Measurements from ENCODE around the gene CD300H.

GRCh38 chr17:74563358-74563757, 4.0 kb downstream of the CD300H start:
- TF ChIP-seq TAF1 (IDR thresholded peaks at IDR 0.05; ENCODE audit: low read depth) (no peak), REST (IDR thresholded peaks at IDR 0.05; ENCODE audit: low read depth) (no peak), EP300 (IDR thresholded peaks at IDR 0.05; ENCODE audit: borderline replicate concordance) (no peak), MAX (IDR thresholded peaks at IDR 0.05) (no peak), CEBPB (IDR thresholded peaks at IDR 0.05) (no peak), USF1 (IDR thresholded peaks at IDR 0.05) (no peak), YY1 (IDR thresholded peaks at IDR 0.05; ENCODE audit: low read depth) (no peak), RAD21 (IDR thresholded peaks at IDR 0.05; ENCODE audit: low read depth) (no peak), CREB1 (IDR thresholded peaks at IDR 0.05; ENCODE audit: low read depth) (no peak), NFIC (IDR thresholded peaks at IDR 0.05) (no peak), TEAD4 (IDR thresholded peaks at IDR 0.05) (no peak), FOXM1 (IDR thresholded peaks at IDR 0.05; ENCODE audit: borderline replicate concordance, low read depth) (no peak)

Data from Ishikawa (cell line).